DOHH2 (cell line): ENCODE measurements around the gene RPL13A.
A peak's percentile ranks its signal among the peaks of the same experiment; 100 is the strongest.

Source experiments
- H3F3A ChIP-seq: fragments of 200-600 bp; sonication (generic), shearing (Covaris generic); 2 replicates; pipeline ENCODE4 v1.6.0; 2016; ENCODE audit warnings: antibody characterized with exemption, mild to moderate bottlenecking; ENCODE audit not compliant: control insufficient read depth, insufficient read depth
- H3K27ac ChIP-seq: fragments of 200-600 bp; sonication (generic); 2 replicates; pipeline ENCODE4 v1.5.1; 2014; ENCODE audit warnings: low read depth, mild to moderate bottlenecking, low read length, moderate library complexity
- H3K27me3 ChIP-seq: fragments of 200-600 bp; sonication (generic); 2 replicates; pipeline ENCODE4 v1.6.1; 2014; ENCODE audit warnings: mild to moderate bottlenecking, low read length, mixed read lengths; ENCODE audit not compliant: control insufficient read depth
- H3K36me3 ChIP-seq: fragments of 200-600 bp; sonication (generic); 2 replicates; pipeline ENCODE4 v1.6.1; 2014; ENCODE audit warnings: mild to moderate bottlenecking, low read length, moderate library complexity, mixed read lengths; ENCODE audit not compliant: control insufficient read depth
- H3K4me1 ChIP-seq: fragments of 200-600 bp; sonication (generic); 2 replicates; pipeline ENCODE4 v1.6.1; 2014; ENCODE audit warnings: mild to moderate bottlenecking, low read length, mixed read lengths; ENCODE audit not compliant: control insufficient read depth
- H3K4me2 ChIP-seq: fragments of 200-600 bp; sonication (generic); 2 replicates; pipeline ENCODE4 v1.6.0; 2014; ENCODE audit warnings: mild to moderate bottlenecking, low read length, moderate library complexity
- H3K4me3 ChIP-seq: fragments of 200-600 bp; sonication (generic); 2 replicates; pipeline ENCODE4 v1.5.1; 2014; ENCODE audit warnings: mild to moderate bottlenecking, low read length, mixed read lengths
- H3K79me2 ChIP-seq: fragments of 200-600 bp; sonication (generic); 2 replicates; pipeline ENCODE4 v1.6.1; 2014; ENCODE audit warnings: mild to moderate bottlenecking, low read length, mixed read lengths; ENCODE audit not compliant: control insufficient read depth
- H3K9me2 ChIP-seq: fragments of 200-600 bp; sonication (generic); replicated peaks from 2 replicates; pipeline ENCODE4 v1.6.1; 2014; ENCODE audit warnings: mild to moderate bottlenecking, low read length, mixed read lengths; ENCODE audit not compliant: control insufficient read depth
- H3K9me3 ChIP-seq: fragments of 200-600 bp; sonication (generic); 2 replicates; pipeline ENCODE4 v1.6.1; 2014; ENCODE audit warnings: antibody characterized with exemption, low read length, mixed read lengths; ENCODE audit not compliant: control insufficient read depth, insufficient read depth
- H4K20me1 ChIP-seq: fragments of 200-600 bp; sonication (generic); 2 replicates; pipeline ENCODE4 v1.6.0; 2014; ENCODE audit warnings: low read depth, mild to moderate bottlenecking, antibody characterized with exemption, low read length, moderate library complexity; ENCODE audit not compliant: control insufficient read depth, insufficient read depth
- EZH2phosphoT487 ChIP-seq: fragments of 200-600 bp; sonication (generic); IDR thresholded peaks from 2 replicates; pipeline ENCODE4 v1.6.1; 2017; ENCODE audit warnings: borderline replicate concordance, mild to moderate bottlenecking, antibody characterized with exemption, low read length, moderate library complexity, mixed read lengths
- TF ChIP-seq, protein P1 (sequence below): fragments of 200-600 bp; sonication (generic); IDR thresholded peaks from one replicate; pipeline ENCODE4 v1.5.1; 2014; ENCODE audit warnings: antibody characterized with exemption, mild to moderate bottlenecking, low read depth, low read length; ENCODE audit not compliant: poor library complexity, severe bottlenecking

RPL13A gene

DNA sequence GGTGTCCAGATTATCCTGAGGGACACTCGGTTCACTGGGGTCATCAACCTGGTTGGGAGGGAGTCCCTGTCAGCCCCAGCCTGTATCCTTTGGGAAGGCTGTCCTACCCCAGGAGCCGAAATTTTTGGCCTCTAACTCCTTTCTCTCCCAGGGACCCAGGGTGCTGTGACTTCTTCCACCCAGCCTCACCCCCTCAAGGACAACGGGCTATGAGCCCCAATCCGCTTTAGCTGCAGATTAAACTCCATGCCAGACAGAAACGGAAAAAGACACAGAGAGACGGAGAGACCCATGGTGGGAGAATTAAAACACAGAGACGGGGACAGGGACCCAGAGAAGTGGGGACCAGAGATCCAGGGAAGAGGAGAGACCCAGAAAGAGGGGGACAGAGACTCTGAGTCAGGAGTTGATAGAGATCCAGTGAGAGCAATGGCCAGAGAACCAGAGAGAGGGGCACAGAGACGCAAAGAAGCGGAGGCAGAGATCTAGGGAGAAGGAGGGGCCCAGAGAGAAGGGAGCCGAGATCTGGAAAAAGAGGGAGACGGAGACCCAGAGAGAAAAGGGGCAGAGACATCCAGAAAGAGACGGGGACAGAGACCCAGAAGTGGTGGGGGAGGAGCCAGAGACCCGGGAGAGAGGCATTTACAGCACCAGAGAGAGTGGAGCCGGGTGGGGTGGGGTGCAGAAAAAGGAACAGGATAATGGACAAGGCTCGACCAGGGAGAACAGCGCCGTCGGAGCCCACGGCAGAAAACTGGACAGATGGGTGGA, 46.8 kb upstream of the RPL13A start:
- Histone ChIP-seq H3K9me2 (no peaks in the 10 kb centered on the region), H3K79me2 (no peaks in the 10 kb centered on the region), H3K4me1 (peaks cover 28% of the 10 kb centered on the region), H3K9me3 (no peaks in the 10 kb centered on the region), H4K20me1 (no peaks in the 10 kb centered on the region), H3K4me3 (no peak overlapping the region), H3F3A (peaks cover 9% of the 10 kb centered on the region), H3K4me2 (no peak overlapping the region), H3K27ac (no peak overlapping the region), H3K36me3 (no peaks in the 10 kb centered on the region), H3K27me3 (peaks cover 56% of the 10 kb centered on the region)
- TF ChIP-seq, protein P1, sequence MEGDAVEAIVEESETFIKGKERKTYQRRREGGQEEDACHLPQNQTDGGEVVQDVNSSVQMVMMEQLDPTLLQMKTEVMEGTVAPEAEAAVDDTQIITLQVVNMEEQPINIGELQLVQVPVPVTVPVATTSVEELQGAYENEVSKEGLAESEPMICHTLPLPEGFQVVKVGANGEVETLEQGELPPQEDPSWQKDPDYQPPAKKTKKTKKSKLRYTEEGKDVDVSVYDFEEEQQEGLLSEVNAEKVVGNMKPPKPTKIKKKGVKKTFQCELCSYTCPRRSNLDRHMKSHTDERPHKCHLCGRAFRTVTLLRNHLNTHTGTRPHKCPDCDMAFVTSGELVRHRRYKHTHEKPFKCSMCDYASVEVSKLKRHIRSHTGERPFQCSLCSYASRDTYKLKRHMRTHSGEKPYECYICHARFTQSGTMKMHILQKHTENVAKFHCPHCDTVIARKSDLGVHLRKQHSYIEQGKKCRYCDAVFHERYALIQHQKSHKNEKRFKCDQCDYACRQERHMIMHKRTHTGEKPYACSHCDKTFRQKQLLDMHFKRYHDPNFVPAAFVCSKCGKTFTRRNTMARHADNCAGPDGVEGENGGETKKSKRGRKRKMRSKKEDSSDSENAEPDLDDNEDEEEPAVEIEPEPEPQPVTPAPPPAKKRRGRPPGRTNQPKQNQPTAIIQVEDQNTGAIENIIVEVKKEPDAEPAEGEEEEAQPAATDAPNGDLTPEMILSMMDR, result no peak
- peak; percentile 70; the same call in 1 of the 2 replicates for TF ChIP-seq EZH2phosphoT487

DNA sequence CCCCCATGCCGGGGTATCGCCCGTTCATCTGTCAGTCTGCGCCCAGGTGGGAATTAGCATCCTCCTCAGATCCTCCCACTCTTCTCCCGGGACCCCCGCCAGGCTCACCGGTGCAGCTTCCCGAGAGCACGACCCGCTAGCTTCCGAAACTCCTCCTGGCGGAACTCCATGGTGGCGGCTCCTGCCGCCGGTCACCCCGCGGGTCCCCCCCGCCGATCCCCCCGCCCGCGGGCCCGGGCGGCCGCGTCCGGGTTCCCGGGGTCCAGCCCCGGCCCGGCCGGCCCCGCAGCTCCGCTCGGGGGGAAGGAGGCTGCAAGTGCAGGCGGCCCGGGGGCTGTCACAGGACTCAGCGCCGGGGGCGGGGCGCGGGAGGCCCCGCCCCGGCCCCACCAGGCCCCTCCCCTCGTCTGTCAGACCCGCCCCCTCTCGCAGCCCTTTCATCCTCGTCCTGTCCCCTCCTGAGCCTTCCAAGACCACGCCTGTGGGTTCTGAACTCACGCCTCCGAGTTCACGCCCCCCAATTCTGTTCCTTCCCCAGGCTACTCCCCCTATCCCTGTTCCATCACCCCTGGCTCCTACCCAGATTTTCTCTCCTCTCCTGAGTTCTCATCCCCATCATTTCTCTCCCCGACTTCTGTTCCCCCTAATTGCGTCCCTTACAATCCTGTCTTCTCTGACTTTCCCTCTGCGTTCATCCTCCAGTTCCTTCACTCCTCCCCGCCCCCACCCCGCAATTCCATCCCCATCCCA, 46.0 kb upstream of the RPL13A start, which contains the start of gene SLC17A7:
SLC17A7 (minus strand) TSS at position 318 of the 750 bp plus-strand sequence; CDS start at position 170, 148 bp downstream.
- Histone ChIP-seq H3K9me2 (no peaks in the 10 kb centered on the region), H3F3A (peaks cover 9% of the 10 kb centered on the region), H3K4me2 (peak within 1 kb of the TSS; percentile 99), H3K27ac (no peak within 1 kb of the TSS), H3K79me2 (no peaks in the 10 kb centered on the region), H3K4me3 (peak within 1 kb of the TSS; percentile 88; the same call in 1 of the 2 replicates), H3K27me3 (peaks cover 55% of the 10 kb centered on the region), H3K4me1 (peaks cover 24% of the 10 kb centered on the region), H3K36me3 (peaks cover 1% of the 10 kb centered on the region), H4K20me1 (no peaks in the 10 kb centered on the region), H3K9me3 (no peaks in the 10 kb centered on the region)
- TF ChIP-seq EZH2phosphoT487, result no peak
- TF ChIP-seq, protein P1, result no peak

DNA sequence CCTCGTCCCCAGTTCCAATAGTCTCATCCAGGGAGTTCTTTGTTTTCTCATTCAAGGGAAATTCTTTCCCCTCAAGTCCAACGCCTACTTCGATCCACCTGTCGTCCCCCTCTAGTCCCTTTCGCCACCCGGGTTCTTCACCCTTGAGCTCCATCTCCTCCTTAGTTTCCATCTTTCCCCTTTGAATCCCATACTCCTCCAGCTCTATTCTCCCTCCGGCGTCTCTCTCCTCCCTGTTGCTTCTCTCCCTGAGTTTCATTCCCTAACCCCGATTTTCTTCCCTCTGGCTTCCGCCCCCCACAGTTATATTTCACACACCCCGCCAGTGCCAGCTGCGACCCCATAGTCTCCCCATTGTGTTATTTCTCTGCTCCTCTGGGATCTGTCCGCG, 45.5 kb upstream of the RPL13A start:
- Histone ChIP-seq H4K20me1 (no peaks in the 10 kb centered on the region), H3F3A (peaks cover 9% of the 10 kb centered on the region), H3K27ac (no peak overlapping the region), H3K4me2 (0 out of 2 replicates have a peak overlapping the region, but pooled peaks have one; percentile 19), H3K4me3 (no peak overlapping the region), H3K9me3 (no peaks in the 10 kb centered on the region), H3K36me3 (peaks cover 7% of the 10 kb centered on the region), H3K4me1 (peaks cover 21% of the 10 kb centered on the region), H3K79me2 (no peaks in the 10 kb centered on the region), H3K27me3 (peaks cover 50% of the 10 kb centered on the region), H3K9me2 (no peaks in the 10 kb centered on the region)
- TF ChIP-seq, protein P1, result no peak
